ENCODE measurements around the gene UMPS.
A peak's percentile ranks its signal among the peaks of the same experiment; 100 is the strongest.
"Not testable (repeated sequence)": the region's sequence is repeated elsewhere in the genome, so short reads cannot be mapped to it uniquely, and the experiment has no call there.

The UMPS gene

GRCh38 chr3:124707656-124708062 lies 22.6 kb upstream of the UMPS start:
- no peak for DNase-seq (ENCODE audit: low spot score)

GRCh38 chr3:124714223-124714853 lies 15.9 kb upstream of the UMPS start:
- no peak for DNase-seq (ENCODE audit: low spot score)

- no peak for DNase-seq (ENCODE audit: low spot score)
These were observed 7.7 kb upstream of the UMPS start for GRCh38 chr3:124722589-124722988.

- no peak for DNase-seq (ENCODE audit: low spot score)
These were observed 667 bp downstream of the UMPS start for GRCh38 chr3:124730941-124731297.

- DNase-seq (ENCODE audit: low spot score), result no peak
These were observed 1.5 kb downstream of the UMPS start for GRCh38 chr3:124731760-124732159.

GRCh38 chr3:124741027-124741426 lies 10.8 kb downstream of the UMPS start:
- DNase-seq (ENCODE audit: low spot score), result no peak

GRCh38 chr3:124745756-124746155 lies 15.5 kb downstream of the UMPS start:
- DNase-seq (ENCODE audit: low spot score), result no peak

- no peak for DNase-seq (ENCODE audit: low spot score)
These were observed 17.1 kb downstream of the UMPS start for GRCh38 chr3:124747111-124747981.

GRCh38 chr3:124748560-124749198 lies 18.4 kb downstream of the UMPS start:
- DNase-seq (ENCODE audit: low spot score), result no peak

- DNase-seq (ENCODE audit: low spot score), result not testable (repeated sequence)
These were observed 19.6 kb downstream of the UMPS start for GRCh38 chr3:124749877-124750276.

- no peak for DNase-seq (ENCODE audit: low spot score)
These were observed 21.2 kb downstream of the UMPS start for GRCh38 chr3:124751501-124751900.

- no peak for DNase-seq (ENCODE audit: low spot score)
These were observed 21.8 kb downstream of the UMPS start for GRCh38 chr3:124752051-124752450.

- DNase-seq (ENCODE audit: low spot score), result not testable (repeated sequence)
These were observed 27.7 kb downstream of the UMPS start for GRCh38 chr3:124757926-124758325.

- no peak for DNase-seq (ENCODE audit: low spot score)
These were observed 28.8 kb downstream of the UMPS start for GRCh38 chr3:124758851-124759635.

GRCh38 chr3:124759666-124760401 lies 29.6 kb downstream of the UMPS start:
- DNase-seq (ENCODE audit: low spot score), result no peak

- DNase-seq (ENCODE audit: low spot score), result no peak
These were observed 30.3 kb downstream of the UMPS start for GRCh38 chr3:124760601-124761000.

- DNase-seq (ENCODE audit: low spot score), result peak; percentile 72
These were observed 31.1 kb downstream of the UMPS start for GRCh38 chr3:124761250-124761796.

- DNase-seq (ENCODE audit: low spot score), result no peak
These were observed 31.8 kb downstream of the UMPS start for GRCh38 chr3:124761935-124762660.

- no peak for DNase-seq (ENCODE audit: low spot score)
These were observed 32.4 kb downstream of the UMPS start for GRCh38 chr3:124762661-124763011.

- no peak for DNase-seq (ENCODE audit: low spot score)
These were observed 33.0 kb downstream of the UMPS start for GRCh38 chr3:124763206-124763605.

Data from SW480 (cell line).